Fibroblast of skin of scalp (primary cell): ENCODE data around the gene PAM.
"Not testable (repeated sequence)": the region's sequence is repeated elsewhere in the genome, so short reads cannot be mapped to it uniquely, and the experiment has no call there.

Source experiments
- DNase-seq: peaks from one replicate; pipeline ENCODE4 v3.0.0-alpha.2; 2013

Gene PAM

DNA sequence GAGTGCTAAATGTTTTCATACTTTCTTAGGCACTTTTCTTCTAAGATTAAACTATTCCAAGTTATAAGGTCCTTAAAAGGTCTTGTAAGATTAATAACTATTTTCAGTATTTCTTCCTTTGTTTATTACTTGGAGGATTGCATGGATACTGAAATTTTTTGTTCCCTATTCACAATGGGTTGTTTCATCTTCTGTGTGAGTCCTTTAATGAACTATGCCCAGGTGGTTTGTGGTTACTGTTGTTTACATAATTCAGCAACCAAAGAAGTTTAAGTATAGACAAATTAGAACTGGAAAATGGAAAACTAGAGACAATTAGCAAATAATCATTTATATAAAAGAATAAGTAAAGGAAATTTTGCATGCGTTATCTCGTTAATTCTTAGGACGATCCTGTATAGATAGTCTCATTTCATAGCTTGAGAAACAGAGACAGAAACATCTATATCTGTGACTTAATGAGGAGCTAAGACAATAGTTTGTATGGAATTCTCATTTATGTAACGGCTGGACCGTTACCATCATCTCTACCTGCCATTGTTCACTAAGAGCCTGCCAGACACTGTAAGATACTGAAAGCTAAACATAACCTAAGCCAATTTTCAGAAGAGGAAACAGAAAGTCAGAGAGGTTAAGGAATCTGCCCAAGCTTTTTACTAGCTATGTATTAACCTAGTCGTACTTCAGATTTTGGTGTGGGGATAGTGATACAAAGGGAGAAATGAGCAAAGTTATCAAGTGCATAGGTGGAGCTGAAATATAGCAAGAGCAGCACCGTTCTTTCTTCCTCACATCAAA lies 148.2 kb downstream of the PAM start:
- DNase-seq, result no peak

- no peak for DNase-seq
These were observed 150.0 kb downstream of the PAM start for GRCh38 chr5:102905056-102905455.

GRCh38 chr5:102907099-102907498 lies 152.0 kb downstream of the PAM start:
- not testable (repeated sequence) for DNase-seq

DNA sequence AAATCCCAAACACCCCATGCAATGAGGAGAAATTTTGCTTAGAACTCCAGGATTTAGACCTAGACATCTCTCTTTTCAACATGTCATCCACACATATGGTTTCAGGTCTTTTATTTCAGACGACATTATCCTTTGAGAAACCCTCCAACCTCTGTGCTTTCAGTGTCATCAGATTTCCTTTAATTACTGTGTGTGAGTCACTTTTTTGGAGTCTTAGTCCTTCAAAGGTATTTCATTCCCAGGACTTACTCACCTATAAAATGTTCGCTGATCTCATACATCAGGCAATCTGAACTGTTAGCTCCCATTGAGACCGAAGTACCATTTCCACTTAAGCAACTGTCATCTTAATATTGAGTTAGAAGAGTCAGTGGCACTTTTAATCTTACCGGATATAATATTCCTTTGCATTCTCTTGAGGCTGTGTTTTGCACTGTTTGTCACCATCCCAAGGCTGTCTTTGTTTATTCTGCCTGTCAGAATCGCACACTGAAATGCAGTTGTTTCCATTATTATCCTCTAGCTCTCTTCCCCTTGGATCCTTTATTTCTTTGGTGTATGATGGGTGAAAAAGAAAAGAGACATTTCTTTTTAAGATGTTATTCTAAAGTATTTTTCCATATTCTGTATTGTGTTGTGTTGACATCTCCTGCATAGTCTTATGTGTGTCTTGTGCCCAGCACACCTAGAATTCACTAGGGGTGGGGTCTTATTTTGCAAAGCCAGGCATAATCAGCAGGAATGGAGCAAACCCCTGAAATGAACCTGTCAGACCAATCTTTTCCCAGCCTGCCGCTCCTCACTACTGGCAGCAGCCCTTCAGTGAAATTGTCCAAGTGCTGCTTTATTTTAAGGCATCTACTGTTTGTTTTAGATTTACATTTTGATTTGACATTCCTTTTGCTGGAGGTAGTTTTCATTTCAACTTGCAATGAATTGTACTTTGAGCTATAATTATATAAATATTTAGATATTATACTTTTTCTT lies 155.4 kb downstream of the PAM start:
- DNase-seq, result peak; percentile 22

DNA sequence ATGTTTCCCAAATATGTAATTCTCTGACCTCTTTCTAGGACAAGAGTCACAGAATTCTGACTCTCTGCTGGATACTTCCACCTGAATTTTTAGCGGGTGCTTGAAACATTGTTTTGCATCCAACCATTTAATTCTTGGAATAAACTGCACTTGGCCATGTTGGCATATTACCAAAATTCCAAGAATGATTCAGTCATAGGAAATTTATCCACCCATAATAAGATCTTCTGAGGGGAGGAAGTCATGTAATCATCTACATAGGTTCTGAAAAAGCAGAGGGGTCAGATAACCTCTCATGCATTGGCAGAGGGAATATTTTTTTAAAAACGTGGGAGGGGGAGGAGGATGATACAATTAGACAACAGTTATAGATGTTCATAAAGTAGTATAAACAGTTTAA lies 156.9 kb downstream of the PAM start:
- peak; percentile 81 for DNase-seq

- peak; percentile 30 for DNase-seq
These were observed 161.0 kb downstream of the PAM start for GRCh38 chr5:102916109-102916508.

GRCh38 chr5:102918986-102919610 lies 164.0 kb downstream of the PAM start:
- DNase-seq, result no peak

- no peak for DNase-seq
These were observed 165.7 kb downstream of the PAM start for GRCh38 chr5:102920762-102921161.

DNA sequence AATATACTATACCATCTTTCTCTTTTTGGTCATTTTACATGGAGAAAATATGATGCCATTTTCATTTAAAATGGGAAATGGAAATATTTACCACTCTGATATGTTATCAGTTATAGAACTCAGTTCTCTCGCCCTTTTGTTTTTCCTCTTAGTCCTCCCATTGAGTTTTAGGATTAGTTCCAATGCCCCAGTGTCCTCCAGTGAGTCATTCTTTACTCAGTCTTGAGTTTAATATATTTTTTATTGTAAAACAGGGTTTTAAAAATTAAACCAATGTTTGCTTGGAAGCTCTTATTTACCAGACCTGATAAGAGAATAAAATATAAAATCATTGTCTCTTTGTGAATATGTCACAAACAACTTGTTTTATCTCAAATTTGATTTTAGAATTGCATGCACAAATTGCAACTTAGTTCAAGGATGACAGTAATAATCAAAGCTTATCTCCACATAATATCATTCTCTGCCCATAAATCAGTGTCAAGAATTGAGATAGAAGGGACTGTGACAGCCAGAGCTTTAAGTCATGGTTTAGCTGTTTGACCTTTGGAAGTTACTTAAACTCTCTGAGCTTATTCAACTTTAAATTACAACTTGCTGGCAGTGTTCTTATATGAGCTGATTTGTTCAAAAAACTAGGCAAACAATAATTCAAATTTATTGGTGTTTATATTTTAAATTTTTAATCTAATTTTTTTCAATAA lies 166.4 kb downstream of the PAM start:
- DNase-seq, result peak; percentile 13

- DNase-seq, result no peak
These were observed 167.1 kb downstream of the PAM start for GRCh38 chr5:102922111-102922720.

DNA sequence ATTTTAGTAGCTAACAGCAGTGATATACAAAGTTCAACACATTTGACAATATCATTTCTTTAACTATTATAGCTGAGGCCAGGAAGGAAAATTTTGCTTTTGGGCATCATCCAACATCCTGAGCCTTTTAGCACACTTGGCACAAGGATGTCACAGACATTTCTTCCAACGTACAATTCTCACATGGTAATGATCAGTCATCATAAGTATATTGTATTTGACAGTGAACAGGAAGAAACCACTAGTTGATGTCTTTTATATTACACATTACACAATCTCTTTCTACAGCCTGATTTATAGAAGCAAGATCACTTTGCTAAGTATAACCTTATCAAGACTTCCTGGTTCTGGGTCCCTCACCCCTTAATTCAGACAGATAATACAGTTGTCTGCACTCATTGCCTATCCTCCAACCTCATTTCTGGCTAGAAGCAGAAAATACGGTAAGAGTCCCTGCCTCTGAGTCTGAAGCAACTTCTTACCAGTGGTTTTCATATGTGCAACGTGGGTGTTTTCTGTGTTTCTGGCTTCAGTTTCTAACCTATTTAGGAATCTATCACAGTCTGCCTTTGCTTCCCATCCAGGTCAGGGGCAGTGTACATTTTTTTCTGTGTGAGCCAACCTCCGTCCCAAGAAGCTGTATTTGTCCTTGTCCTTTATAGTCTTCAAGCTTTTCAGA lies 167.8 kb downstream of the PAM start:
- peak; percentile 13 for DNase-seq

GRCh38 chr5:102924963-102925362 lies 169.9 kb downstream of the PAM start:
- DNase-seq, result no peak

- no peak for DNase-seq
These were observed 171.9 kb downstream of the PAM start for GRCh38 chr5:102927007-102927406.

DNA sequence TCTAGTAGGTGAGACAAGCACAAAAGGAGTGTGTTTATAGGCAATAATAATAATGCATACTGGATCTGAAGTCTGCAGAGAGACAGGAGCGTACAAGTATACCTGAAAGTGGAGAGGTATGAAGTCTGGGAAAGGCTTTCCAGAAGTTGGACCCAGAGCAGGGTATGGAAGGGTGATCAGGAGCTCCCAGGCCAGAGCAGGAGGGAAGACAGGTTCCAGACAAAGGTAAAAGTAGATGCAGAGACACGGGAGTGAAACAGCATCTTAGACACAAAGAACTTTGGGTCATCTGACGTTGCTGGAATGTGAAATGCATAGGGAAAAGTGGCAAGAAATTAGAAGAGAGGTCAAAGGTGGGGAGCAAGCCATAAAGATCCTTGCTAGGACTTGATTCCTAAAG lies 175.1 kb downstream of the PAM start:
- no peak for DNase-seq

- DNase-seq, result no peak
These were observed 176.1 kb downstream of the PAM start for GRCh38 chr5:102931085-102931725.

GRCh38 chr5:102932781-102933180 lies 177.7 kb downstream of the PAM start:
- DNase-seq, result no peak

GRCh38 chr5:102933316-102933715 lies 178.2 kb downstream of the PAM start:
- DNase-seq, result no peak

DNA sequence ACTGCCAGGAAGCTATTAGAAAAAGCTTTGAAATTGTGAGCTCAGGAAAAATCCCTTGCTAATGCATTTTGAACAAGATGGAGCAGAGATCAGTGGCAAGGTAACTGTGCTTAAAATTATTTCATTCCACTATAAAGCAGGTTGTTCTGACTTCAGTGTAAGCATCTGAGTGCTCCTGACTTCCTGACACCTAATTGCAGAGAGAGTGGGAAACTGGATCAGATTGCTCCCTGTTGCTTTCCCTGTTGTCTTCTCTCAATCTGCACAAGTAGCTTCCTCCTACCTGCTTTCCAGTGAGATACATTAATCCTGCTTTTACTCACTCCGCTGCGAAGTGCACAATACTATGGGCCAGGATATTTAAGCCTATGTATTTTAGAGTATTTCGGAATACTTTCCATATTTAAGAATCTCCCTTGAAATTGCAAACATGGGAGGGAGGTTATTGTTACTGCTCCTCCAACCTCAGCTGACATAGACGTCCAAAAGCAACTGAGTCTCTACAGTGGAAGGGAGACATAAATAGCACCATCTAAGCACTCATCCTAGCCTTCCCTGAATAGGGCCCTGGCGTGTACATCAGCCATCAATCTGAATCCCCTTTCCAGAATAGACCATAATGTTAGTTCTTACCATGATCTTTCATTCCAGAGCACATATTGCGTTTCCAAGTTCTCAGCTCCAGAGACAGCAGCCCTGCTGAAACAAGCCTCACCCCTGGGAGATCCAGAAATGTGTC lies 178.8 kb downstream of the PAM start:
- DNase-seq, result no peak

DNA sequence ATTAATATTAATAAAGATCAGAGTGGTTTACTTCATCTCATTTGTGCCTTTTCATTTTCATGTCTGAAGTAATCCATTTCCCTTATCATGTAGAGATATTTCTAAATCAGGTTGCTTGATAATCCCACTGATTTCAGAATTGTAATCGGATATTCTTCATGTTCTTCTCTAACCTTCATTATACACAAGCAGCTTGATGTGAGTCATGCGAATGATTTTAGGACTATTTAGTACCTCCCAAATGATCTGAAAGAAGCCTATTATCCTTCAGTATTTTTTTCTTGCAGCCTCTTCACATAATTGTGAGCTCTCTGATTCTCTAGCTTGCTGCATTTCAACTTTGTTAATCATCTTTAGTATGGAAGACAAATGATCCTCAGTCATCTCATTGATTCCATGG lies 182.8 kb downstream of the PAM start:
- no peak for DNase-seq

DNA sequence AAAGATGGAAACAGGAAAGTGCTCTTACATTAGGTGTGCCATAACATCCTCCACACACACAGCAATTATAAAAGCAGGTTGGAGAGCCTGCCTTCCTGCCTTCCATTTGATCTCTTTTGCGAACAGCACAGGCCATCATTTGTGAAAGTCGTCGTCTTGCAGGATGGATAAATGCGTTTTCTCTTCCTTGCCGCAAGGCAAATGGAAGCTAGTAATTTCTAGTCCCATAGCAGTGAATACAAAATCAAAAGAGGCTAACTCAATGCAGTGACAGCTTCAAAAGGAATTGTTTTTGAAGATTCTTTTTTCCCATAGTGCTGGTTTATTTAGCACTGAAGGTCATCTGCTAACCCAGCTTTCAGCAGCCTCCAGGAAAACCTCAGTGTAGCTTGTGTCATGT lies 186.0 kb downstream of the PAM start:
- no peak for DNase-seq
